ENCODE measurements around the gene PDGFD. TPM values are rescaled to one million over a fixed set of nuclear protein-coding genes. Genes with fewer than 3 reads are reported as not detected.

Gene PDGFD
- total RNA-seq, 6 experiments from 2014 or later, result 0.37 to 0.69 (median 0.42) TPM

- H3K4me1 Mint-ChIP-seq (ENCODE audit: low read depth), result peaks cover 43% of the 10 kb centered on the region
- no peaks in the 10 kb centered on the region for H3K27me3 Mint-ChIP-seq (ENCODE audit: insufficient read depth)
- no peak for DNase-seq
- H3K36me3 Mint-ChIP-seq (ENCODE audit: low read depth), result no peaks in the 10 kb centered on the region
- H3K27ac Mint-ChIP-seq, result no peak overlapping the region
- H3K9me3 Mint-ChIP-seq, result no peaks in the 10 kb centered on the region
- TF ChIP-seq, protein P1, sequence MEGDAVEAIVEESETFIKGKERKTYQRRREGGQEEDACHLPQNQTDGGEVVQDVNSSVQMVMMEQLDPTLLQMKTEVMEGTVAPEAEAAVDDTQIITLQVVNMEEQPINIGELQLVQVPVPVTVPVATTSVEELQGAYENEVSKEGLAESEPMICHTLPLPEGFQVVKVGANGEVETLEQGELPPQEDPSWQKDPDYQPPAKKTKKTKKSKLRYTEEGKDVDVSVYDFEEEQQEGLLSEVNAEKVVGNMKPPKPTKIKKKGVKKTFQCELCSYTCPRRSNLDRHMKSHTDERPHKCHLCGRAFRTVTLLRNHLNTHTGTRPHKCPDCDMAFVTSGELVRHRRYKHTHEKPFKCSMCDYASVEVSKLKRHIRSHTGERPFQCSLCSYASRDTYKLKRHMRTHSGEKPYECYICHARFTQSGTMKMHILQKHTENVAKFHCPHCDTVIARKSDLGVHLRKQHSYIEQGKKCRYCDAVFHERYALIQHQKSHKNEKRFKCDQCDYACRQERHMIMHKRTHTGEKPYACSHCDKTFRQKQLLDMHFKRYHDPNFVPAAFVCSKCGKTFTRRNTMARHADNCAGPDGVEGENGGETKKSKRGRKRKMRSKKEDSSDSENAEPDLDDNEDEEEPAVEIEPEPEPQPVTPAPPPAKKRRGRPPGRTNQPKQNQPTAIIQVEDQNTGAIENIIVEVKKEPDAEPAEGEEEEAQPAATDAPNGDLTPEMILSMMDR (IDR thresholded peaks at IDR 0.05), result no peak
- H3K4me3 Mint-ChIP-seq, result no peak overlapping the region
These were observed 221.3 kb downstream of the PDGFD start for GRCh38 chr11:103942646-103943045.

DNA sequence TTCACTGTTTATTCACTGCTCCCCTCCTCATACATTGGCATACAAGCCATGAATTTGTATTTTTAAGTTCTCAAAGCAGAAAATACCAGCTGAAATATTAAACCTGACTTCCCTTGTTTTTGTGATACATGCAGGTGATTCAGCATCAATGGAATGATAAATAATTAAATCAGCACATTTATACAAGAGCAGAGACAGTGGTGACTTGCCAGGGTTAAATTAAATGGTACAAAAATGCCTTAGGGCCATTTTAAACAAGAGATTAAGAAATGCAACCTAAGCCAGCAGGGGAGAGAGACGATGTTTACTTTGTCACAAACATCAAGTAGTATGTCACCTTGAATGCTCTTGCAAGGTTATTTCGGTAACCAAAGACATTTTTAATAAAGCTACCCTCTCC is 223.4 kb downstream of the PDGFD start:
- TF ChIP-seq, protein P1 (IDR thresholded peaks at IDR 0.05), result no peak
- H3K27ac Mint-ChIP-seq, result no peak overlapping the region
- H3K27me3 Mint-ChIP-seq (ENCODE audit: insufficient read depth), result no peaks in the 10 kb centered on the region
- H3K9me3 Mint-ChIP-seq, result no peaks in the 10 kb centered on the region
- peak; percentile 45 for DNase-seq
- H3K4me1 Mint-ChIP-seq (ENCODE audit: low read depth), result peaks cover 37% of the 10 kb centered on the region
- H3K4me3 Mint-ChIP-seq, result no peak overlapping the region
- H3K36me3 Mint-ChIP-seq (ENCODE audit: low read depth), result no peaks in the 10 kb centered on the region

- H3K36me3 Mint-ChIP-seq (ENCODE audit: low read depth), result no peaks in the 10 kb centered on the region
- TF ChIP-seq, protein P1 (IDR thresholded peaks at IDR 0.05), result no peak
- no peak overlapping the region for H3K27ac Mint-ChIP-seq
- H3K27me3 Mint-ChIP-seq (ENCODE audit: insufficient read depth), result no peaks in the 10 kb centered on the region
- peaks cover 44% of the 10 kb centered on the region for H3K4me1 Mint-ChIP-seq (ENCODE audit: low read depth)
- H3K9me3 Mint-ChIP-seq, result no peaks in the 10 kb centered on the region
- DNase-seq, result no peak
- H3K4me3 Mint-ChIP-seq, result no peak overlapping the region
These were observed 224.3 kb downstream of the PDGFD start for GRCh38 chr11:103939694-103940093.

- Mint-ChIP-seq H3K27me3 (ENCODE audit: insufficient read depth) (no peaks in the 10 kb centered on the region; the same call in 1 of the 2 replicates), H3K9me3 (no peaks in the 10 kb centered on the region), H3K4me3 (no peak overlapping the region), H3K4me1 (ENCODE audit: low read depth) (peaks cover 30% of the 10 kb centered on the region), H3K27ac (no peak overlapping the region), H3K36me3 (ENCODE audit: low read depth) (no peaks in the 10 kb centered on the region)
- no peak for DNase-seq
- TF ChIP-seq, protein P1 (IDR thresholded peaks at IDR 0.05), result no peak
These were observed 227.9 kb downstream of the PDGFD start for GRCh38 chr11:103936059-103936458.

- Mint-ChIP-seq H3K4me1 (ENCODE audit: low read depth) (peaks cover 21% of the 10 kb centered on the region), H3K27ac (no peak overlapping the region), H3K9me3 (no peaks in the 10 kb centered on the region), H3K4me3 (no peak overlapping the region), H3K27me3 (ENCODE audit: insufficient read depth) (no peaks in the 10 kb centered on the region; the same call in 1 of the 2 replicates), H3K36me3 (ENCODE audit: low read depth) (no peaks in the 10 kb centered on the region)
- DNase-seq, result no peak
- TF ChIP-seq, protein P1 (IDR thresholded peaks at IDR 0.05), result no peak
These were observed 228.7 kb downstream of the PDGFD start for GRCh38 chr11:103935219-103935618.

Data from HFFc6 (cell line).